ENCODE measurements around the gene CENPF.

The CENPF gene

GRCh38 chr1:214621236-214621635 is 18.2 kb downstream of the CENPF start:
- no peak for DNase-seq

- DNase-seq: no peak
Observed at GRCh38 chr1:214623430-214623829, 20.4 kb downstream of the CENPF start.

- no peak for DNase-seq
Observed at GRCh38 chr1:214632091-214632490, 29.1 kb downstream of the CENPF start.

- DNase-seq: no peak
Observed at GRCh38 chr1:214633686-214634085, 30.7 kb downstream of the CENPF start.

GRCh38 chr1:214634267-214634666 is 31.3 kb downstream of the CENPF start:
- no peak for DNase-seq

- no peak for DNase-seq
Observed at GRCh38 chr1:214635086-214635485, 32.1 kb downstream of the CENPF start.

- DNase-seq: no peak
Observed at GRCh38 chr1:214635506-214635905, 32.5 kb downstream of the CENPF start.

- no peak for DNase-seq
Observed at GRCh38 chr1:214636436-214636835, 33.4 kb downstream of the CENPF start.

- no peak for DNase-seq
Observed at GRCh38 chr1:214637125-214637524, 34.1 kb downstream of the CENPF start.

GRCh38 chr1:214637722-214638458 is 34.9 kb downstream of the CENPF start:
- no peak for DNase-seq

- DNase-seq: no peak
Observed at GRCh38 chr1:214638459-214638807, 35.4 kb downstream of the CENPF start.

- no peak for DNase-seq
Observed at GRCh38 chr1:214638997-214639396, 36.0 kb downstream of the CENPF start.

- no peak for DNase-seq
Observed at GRCh38 chr1:214640431-214641213, 37.6 kb downstream of the CENPF start.

- no peak for DNase-seq
Observed at GRCh38 chr1:214641214-214641895, 38.4 kb downstream of the CENPF start.

- no peak for DNase-seq
Observed at GRCh38 chr1:214643030-214643429, 40.0 kb downstream of the CENPF start.

- DNase-seq: no peak
Observed at GRCh38 chr1:214645712-214646111, 42.7 kb downstream of the CENPF start.

- no peak for DNase-seq
Observed at GRCh38 chr1:214648801-214649200, 45.8 kb downstream of the CENPF start.

GRCh38 chr1:214649607-214650006 is 46.6 kb downstream of the CENPF start:
- no peak for DNase-seq

GRCh38 chr1:214650664-214651063 is 47.7 kb downstream of the CENPF start:
- DNase-seq: no peak

- no peak for DNase-seq
Observed at GRCh38 chr1:214657299-214657698, 54.3 kb downstream of the CENPF start.

GRCh38 chr1:214658175-214658574 is 55.2 kb downstream of the CENPF start:
- DNase-seq: no peak

GRCh38 chr1:214658785-214659184 is 55.8 kb downstream of the CENPF start:
- DNase-seq: peak; percentile 59

- no peak for DNase-seq
Observed at GRCh38 chr1:214660190-214660589, 57.2 kb downstream of the CENPF start.

GRCh38 chr1:214660900-214661299 is 57.9 kb downstream of the CENPF start:
- no peak for DNase-seq

Measured in islet precursor cell (in vitro differentiated cells).